GM12878 (cell line): ENCODE measurements around the gene CTSA.

Experiments
- CTCF ChIP-seq, 3 experiments: IDR thresholded peaks in 2 of 3; conservative IDR thresholded peaks in 1 of 3; 2 replicates each; pipeline ENCODE4 v1.5.1; 2011; ENCODE audit warnings: low read depth in 3 of 3, low read length in 3 of 3, mild to moderate bottlenecking in 3 of 3, control low read depth in 2 of 3, moderate library complexity in 2 of 3, inconsistent platforms in 1 of 3, mixed read lengths in 1 of 3; ENCODE audit not compliant: control insufficient read depth in 2 of 3, insufficient read depth in 1 of 3; ENCODE audit errors: extremely low read depth in 1 of 3
- GABPA ChIP-seq: IDR thresholded peaks from 2 replicates; pipeline ENCODE4 v1.6.1; 2014; ENCODE audit warnings: antibody characterized with exemption, low read depth, mild to moderate bottlenecking, inconsistent platforms
- MXI1 ChIP-seq: fragments of 150-350 bp; IDR thresholded peaks from 2 replicates; pipeline ENCODE4 v1.6.1; 2011; ENCODE audit warnings: low read depth, mild to moderate bottlenecking, inconsistent platforms, low read length, improper control_type of control experiment
- NFYB ChIP-seq: IDR thresholded peaks from 2 replicates; pipeline ENCODE4 v1.6.1; 2011; ENCODE audit warnings: low read depth, mild to moderate bottlenecking, low read length, improper control_type of control experiment, moderate library complexity; ENCODE audit not compliant: insufficient read depth
- POLR2A ChIP-seq: IDR thresholded peaks from 2 replicates; pipeline ENCODE4 v1.6.1; 2011; ENCODE audit warnings: low read depth, mild to moderate bottlenecking, low read length
- RFX5 ChIP-seq: IDR thresholded peaks from 2 replicates; pipeline ENCODE4 v1.6.1; 2011; ENCODE audit warnings: low read depth, low read length, improper control_type of control experiment
- SMAD1 ChIP-seq: fragments of 450-650 bp; IDR thresholded peaks from 2 replicates; pipeline ENCODE4 v1.6.1; 2018; ENCODE audit warnings: mild to moderate bottlenecking, low read depth; ENCODE audit not compliant: partially characterized antibody
- TBL1XR1 ChIP-seq: IDR thresholded peaks from 2 replicates; pipeline ENCODE4 v1.6.1; 2012; ENCODE audit warnings: low read depth, low read length, improper control_type of control experiment

- no peak for TF ChIP-seq RFX5
- TF ChIP-seq TBL1XR1, result no peak
- TF ChIP-seq GABPA, result no peak
- no peak for TF ChIP-seq SMAD1
- no peak for TF ChIP-seq POLR2A
- TF ChIP-seq CTCF (IDR thresholded peaks at IDR 0.05 in 2 of 3, conservative IDR thresholded peaks at IDR 0.05 in 1 of 3; ENCODE audit: control insufficient read depth in 2 of 3, extremely low read depth in 1 of 3, insufficient read depth in 1 of 3, low read depth in 3 of 3, low read length in 3 of 3), result no peak
- no peak for TF ChIP-seq MXI1
- TF ChIP-seq NFYB, result no peak
Observed at GRCh38 chr20:45848421-45848820, 42.7 kb upstream of the CTSA start.
